Measurements from ENCODE around the gene LCN12.

The LCN12 gene

DNA sequence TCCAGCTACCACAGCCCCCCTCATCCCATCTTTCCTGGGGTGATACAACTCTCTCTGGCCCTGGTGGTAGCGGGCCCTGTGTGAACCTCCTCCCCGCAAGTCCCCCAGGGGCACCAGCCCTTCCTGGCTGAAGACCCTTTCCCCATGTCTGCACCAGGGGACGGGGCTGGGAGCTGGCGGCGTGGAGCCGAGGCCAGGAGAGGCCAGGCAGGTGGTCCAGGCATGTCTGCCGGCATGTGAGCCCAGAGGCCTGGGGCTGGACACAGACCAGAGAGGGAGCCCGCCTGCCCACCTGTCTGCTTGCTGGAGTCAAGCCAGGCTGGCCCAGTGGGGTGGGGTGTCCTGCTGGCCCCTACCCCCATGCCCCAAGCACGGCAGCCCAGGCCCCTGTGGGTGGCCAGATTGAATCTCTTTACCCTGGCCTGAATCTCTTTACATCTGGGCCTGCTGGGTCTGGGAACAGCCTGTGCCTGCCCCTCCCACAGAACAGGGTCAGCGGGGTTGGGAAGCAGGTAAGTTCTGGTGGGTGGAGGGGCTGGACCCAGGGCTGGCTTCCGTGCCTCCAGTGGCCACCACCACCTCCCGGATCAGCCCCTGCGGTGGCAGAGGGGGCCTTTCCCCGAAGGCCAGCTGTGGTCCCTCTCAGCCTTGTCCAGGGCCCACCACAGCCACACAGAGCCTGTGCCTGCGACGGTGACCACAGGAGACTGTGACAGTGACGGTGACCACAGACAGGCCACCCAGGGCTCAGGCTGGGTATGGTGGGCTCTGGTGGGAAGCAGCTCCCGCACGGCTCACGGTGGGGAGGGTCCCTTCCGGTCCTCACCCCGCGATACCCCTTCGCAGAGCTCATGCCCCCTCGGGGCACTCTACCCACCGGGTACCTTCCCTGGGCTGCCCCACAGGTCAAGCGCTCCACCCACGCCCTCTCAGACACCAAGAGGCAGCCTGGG, 7.1 kb downstream of the LCN12 start:
- DNase-seq (ENCODE audit: low spot score): no peak

DNA sequence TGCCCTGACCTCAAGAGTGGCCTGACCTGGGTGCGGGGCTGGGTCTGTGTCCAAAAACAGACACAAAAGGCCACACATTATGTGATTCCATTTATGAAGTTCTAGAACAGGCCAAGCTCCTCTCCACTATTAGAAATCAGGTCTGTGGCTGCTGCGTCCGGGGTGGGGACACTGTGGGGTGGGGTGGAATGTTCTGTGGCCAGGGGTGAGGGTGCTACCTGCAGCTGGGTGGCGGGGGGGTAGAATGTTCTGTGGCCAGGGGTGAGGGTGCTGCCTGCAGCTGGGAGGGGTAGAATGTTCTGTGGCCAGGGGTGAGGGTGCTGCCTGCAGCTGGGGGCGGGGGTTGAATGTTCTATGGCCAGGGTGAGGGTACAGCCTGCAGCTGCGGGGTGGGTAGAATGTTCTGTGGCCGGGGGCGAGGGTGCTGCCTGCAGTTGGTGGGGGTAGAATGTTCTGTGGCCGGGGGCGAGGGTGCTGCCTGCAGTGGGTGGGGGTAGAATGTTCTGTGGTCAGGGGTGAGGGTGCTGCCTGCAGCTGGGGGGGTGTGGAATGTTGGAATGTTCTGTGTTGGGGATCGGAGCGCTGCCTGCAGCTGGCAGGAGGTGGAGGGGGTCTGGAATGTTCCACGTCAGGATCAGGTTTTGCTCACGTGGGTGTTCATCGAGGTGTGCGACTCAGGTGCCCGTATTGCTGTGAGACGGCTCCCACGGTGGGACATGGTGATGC, 8.3 kb downstream of the LCN12 start:
- DNase-seq (ENCODE audit: low spot score): no peak

DNA sequence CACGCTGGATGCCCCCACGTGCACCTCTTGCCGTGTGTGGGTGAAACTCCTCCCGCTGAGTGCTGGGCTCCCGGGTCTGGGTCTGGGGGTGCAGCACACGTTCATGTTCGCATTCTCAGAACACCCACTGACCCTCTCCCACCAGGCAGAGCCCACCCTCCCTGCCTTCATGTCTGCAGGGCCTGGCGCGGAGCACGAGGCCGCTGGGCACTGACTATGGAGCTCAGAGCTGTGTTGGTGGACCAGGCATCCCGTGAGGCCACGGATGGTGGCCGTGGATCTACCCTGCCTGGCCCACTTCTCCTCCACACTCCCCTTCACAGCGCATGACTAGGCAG, 8.8 kb downstream of the LCN12 start:
- no peak for DNase-seq (ENCODE audit: low spot score)

DNA sequence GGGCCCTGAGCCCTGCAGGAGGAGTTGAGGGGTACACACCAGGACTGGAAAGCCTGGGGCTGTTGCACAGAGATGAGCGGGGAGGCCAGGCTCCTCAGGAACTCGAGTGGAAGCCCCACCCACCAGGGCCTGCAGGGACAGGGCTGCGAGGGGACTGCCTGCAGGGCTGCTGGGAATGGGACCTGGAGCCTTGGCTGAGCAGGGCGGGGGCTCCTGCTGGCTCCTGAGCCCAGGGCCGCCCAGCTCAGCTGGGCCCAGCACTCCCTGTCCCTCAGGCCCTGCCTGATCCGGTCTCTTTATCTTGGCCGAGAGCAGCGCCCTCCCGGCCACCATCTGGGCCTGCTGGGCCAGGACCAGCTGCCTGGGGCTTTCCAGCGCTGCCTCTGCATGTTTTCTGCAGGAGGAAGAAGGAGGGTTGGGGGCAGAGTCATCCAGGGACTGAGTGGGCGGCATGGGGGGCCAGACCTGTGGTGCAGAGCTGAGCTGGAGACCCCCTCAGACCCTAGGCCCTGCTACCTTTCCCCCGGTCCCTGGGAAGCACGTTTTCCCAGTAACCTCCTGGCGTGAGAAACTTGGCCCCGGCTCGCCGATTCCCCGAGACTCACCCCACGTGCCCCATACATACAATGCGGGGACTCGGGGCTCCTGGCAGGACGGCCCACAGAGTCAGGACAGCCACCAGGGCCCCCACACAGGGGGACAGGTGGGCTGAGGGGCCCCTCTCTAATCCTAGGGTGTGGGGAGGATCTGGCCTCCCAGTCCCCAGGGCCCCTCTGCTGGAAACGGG, 9.4 kb downstream of the LCN12 start:
- no peak for DNase-seq (ENCODE audit: low spot score)

DNA sequence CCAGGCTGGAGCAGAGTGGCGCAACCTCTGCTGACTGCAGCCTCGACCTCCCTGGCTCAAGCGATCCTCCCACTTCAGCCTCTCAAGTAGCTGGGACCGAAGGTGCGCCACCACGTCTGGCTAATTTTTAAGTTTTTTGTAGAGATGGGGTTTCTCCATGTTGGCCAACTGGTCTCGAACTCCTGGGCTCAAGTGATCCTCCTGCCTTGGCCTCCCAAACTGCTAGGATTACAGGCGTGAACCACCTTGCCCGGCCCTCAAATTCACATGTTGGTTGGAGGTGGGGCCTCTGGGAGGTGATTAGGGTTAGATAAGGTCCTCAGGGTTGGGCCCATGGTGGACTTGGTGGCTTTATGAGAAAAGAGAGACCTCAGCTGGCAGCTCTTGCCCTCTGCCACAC, 10.1 kb downstream of the LCN12 start:
- no peak for DNase-seq (ENCODE audit: low spot score)

DNA sequence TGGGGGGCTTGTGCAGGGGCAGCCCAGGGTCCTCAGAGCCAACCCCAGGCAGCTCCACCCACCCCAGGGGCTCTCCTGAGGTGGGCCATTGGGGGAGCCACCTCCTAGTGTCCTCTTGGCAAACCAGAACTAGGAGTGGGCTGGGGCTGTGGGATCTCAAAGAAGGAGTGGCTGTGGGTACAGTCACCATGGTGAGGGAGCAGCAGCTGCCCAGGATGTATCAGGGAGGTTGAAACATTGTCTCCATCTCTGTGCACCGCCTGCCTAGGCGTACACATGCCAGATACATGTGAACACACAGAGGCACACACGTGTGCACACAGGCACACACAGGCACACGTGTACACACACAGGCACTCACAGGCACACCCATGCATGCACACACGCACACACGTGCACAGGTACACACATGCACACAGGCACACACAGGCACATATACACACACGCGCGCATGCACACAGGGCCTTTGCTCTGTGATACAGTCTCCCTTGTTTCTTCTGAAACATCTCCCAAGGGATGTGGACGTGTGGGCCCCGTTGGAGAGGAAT, 10.7 kb downstream of the LCN12 start:
- DNase-seq (ENCODE audit: low spot score): no peak

DNA sequence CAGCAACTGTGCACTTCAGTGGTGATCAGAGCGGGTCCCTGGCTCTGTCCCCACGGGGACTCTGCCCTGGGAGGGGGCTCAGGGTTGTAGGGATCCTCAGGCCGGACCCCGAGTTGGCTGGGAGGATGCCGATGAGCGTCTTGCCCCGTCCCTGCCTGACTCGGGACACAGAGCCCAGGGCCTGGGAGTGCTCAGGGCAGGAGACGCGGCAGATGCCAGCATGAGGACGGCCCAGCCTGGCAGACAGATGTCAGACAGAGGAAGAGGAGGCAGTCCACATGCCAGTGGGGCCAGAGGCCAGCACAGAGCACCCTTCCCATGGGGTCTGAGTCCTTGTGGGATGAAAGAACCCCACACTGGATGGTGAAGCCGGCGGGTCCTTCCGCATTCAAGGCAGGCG, 11.3 kb downstream of the LCN12 start:
- no peak for DNase-seq (ENCODE audit: low spot score)

DNA sequence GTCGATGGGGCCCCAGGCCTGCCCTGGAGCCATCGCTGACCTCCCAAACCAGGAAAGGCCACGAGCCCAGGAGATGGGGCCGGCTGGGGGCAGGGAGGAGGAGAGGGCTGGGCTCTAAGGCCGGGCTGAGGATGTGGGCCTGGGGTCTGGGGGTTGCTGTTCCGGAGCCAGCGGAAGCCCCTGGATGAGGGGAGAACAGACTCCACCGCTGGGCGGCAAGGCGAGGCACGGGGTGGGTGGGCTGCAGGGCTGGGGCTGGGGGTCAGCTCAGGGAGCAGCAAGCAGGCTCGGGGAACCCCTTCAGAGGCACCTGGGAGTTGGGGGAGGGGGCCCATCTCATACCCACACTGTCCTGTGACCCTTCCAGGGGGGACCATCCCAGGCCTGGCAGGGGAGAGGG, 11.7 kb downstream of the LCN12 start:
- no peak for DNase-seq (ENCODE audit: low spot score)

DNA sequence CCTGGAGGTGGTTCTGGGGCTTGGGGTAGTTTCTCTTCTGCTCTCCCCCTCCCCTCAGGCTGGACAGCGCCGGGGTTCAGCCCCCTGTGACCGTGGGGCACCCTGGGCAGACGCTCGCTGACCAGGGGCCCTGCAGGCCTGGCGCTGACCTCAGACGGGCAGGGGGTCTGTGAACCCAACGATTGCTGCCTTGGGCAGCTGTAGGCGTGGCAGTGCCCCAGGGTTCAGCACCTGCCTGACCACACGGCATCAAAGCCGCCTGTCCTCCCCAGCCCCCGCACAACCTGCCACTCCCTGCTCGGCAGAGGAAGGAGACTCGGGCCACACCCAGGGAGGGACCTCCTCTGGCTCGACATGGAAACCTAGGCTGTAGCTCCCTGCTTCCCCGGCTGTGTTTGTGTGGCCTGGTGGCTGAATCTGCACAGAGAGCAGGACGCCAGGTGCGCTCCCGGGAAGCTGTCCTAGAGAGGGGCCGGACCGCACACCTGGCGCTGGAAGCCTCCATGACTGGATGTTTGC, 12.2 kb downstream of the LCN12 start:
- no peak for DNase-seq (ENCODE audit: low spot score)

DNA sequence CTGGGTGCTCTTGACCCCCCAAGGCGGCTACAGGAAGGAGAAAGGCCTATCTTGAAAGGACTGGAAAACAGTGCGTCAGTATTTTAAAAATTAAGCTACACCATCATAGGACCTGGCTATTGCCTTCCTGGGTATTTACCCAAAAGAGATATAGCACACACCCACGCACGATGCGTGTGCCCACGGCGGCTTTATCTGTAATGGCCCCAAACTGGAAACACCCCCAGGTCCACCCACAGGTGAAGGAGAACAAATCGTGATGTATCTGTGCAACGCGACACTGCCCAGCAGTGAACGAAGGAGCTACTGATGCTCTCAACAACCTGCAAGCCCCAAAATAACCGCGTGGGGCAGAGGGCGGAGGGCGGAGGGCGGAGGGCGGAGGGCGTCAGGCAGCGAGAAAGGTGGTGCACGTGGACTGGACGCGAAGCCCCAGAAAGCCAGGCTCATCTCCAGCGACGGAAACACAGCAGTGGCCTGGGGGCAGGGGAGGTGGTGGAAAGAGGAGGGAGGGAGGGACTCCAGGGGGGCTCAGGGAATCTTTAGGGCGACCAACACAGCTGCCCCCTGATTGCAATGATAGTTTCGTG, 12.9 kb downstream of the LCN12 start:
- DNase-seq (ENCODE audit: low spot score): no peak

DNA sequence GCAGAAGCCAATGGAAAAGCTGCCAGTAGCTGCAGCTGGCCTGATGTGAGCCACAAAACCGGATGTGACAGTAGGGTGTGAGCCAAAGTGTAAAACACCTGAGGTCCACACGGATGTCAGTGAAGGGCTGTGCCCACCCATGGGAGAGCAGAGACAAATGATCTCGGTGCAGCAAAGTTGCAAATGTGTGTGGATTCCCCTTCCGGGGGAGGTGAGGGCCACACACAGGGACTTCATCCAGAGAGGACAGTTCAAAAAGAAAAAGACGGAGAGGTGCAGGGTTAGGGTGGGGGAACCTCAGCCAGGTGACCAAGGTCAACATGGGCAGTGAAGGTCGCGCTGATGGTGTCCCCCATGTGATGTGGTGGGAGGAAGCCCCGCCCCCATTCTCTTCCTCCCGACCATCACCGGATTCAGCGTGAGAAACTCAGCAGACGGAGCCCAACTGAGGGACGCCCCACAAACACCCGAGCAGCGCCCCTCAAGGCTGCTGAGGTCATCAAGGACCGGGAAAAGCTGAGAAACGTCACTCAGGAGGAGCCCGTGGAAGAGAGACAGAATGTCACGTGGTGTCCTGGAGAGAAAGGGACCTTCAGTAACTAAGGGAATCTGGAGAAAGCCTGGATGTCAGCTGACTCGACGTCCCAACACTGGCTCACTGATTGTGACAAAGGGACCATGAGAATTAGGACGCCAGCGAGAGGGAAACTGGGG, 13.9 kb downstream of the LCN12 start:
- DNase-seq (ENCODE audit: low spot score): no peak

DNA sequence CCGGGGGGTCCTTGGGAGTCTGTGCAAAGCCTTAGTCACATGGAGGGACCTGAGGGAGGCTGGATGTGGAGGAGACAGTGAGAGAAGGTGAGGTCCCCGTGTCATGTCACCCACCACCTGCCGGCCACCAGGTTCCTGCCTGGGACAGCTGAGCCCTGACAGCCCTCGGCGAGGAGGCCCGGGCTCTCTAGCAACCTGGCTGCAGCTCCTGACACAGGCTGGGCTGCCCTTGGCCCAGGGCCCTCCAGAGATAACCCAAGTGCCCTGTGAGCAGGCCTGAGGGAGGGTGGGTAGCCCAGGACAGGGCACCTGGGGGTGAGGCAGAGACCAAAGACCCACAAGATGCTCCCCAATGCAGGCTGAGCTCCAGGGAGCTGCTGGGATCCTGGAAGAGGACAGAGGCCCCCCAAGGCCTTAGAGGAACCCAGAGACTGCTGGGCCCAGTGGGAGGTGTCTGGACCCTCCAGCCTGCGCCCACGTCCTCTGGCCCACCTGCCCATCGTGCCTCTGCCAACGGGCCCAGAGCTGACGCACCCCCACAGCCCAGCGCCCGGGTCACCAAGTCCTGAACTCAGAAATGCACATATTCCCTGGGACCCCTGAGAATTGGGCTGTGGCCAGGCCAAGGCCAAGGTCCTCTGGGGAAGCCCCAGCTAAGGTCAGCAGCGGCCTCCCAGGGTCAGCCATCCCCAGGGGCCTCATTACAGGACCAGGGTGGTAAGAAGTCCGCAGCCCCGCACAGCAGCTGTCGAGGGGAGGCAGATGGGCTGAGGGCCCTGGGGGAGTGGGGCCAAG, 16.5 kb downstream of the LCN12 start:
- no peak for DNase-seq (ENCODE audit: low spot score)

DNA sequence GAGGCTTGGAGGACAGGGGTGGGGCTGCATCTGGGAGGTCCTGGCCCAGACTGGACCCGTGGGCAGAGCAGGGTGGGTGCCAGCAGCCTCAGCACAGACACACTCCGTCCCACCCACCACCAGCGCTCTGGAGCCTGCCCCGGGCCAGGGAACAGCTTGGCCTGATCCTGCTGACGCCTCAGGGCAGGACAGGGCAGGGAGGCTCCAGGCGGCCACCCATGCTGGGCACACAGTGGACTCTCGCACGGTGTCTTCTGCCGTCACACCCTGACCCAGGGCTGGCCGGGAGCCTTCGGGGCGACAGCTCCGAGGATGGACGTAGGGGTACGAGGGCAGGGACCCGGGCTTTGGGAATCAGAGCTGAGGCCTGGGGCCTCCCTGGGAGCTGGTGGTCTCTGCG, 17.1 kb downstream of the LCN12 start:
- no peak for DNase-seq (ENCODE audit: low spot score)

DNA sequence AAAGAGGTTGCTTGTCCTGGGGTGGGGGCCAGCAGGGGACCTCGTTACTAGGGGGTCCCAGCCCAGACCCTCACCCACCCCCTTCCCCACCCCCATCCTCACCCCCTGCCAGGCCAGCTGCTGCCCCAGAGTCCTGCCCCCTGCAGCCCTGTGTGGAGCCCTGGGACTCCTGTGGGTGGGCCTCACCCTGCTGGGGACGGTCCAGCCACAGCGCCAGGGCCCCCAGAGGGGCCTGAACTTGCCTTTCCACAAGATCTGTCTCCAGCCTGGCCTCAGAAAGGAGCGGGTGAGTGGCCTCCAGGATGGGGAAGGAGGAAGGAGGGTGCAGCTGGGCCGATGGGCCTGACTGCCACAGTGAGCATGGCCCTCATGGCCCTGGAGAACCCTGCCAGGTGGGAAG, 17.7 kb downstream of the LCN12 start:
- DNase-seq (ENCODE audit: low spot score): no peak

DNA sequence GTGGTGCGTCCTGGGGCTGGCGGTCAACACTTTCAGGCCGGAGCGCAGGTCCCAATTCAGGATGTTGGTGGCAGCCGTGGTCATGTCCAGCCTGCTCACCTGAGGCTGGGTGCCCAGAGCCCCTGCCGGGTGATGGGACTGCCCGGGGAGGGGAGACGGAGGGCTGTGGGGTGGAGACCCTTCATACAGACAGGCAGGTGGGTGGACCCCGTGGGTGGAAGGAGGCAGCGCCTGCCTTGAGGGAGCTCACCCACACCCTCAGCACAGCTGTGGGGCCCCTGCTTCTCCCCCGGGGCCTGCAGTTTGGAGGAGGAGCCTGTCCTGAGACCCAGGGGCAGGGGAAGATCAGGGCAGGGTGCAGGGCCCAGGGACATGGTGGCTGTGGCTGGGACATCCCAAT, 18.3 kb downstream of the LCN12 start:
- no peak for DNase-seq (ENCODE audit: low spot score)

DNA sequence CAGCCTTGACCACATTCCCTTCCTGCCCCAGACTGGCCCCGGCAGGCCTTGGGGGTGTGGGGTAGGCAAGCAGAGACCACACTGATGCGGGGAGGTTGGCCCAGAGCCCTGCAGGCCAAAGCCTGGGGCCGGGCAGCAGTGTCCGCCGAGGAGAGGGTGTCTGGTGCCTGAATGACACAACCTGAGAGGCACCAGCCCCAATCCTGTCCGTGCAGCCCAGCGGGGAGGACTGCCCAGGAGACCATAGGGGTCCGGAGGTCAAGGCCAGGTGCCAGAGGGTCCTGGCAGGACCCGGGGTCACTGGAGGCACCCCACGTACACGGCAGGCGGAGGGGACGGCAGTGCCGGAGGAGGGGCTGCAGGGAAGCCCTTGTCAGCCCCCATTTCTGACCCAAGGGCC, 19.7 kb downstream of the LCN12 start:
- no peak for DNase-seq (ENCODE audit: low spot score)

DNA sequence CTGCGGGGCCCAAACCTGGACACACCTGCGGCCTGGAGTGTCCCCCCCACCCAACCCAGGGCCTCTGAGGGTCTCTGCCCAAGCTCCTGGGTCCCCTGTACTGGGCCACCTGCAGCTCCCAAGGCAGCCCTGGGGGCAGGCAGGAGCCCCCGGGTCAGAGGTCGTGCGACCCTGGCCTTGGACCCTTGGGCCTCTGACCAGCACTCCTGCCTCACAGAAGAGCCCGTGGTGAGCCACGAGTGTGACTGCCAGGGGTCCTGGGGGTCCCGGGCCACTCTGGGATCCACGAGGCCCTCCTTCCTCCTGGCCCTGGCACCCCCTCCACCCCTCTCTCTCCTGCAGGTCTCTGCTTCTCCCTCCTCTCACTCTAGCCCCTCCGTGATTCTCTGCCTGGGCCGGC, 20.3 kb downstream of the LCN12 start:
- DNase-seq (ENCODE audit: low spot score): no peak

DNA sequence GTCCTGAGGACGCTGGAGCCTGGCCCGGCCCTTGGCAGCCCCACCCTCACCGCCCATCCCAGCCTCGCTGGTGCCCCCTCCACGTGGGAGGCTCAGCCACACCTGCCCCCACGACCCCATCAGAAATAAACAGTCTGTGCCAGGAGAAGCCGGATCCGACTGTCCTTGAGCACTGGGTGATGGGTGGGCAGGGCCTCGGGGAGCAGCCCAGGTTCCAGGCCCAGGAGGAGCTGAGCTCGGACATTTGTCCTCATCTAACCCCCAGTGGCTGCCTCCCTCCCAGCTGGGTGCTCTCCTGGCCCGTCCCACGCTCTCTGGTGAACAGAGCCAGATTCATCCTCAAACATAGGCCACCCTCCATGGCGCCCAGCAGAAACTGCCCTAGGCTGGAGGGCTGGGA, 20.7 kb downstream of the LCN12 start:
- no peak for DNase-seq (ENCODE audit: low spot score)

DNA sequence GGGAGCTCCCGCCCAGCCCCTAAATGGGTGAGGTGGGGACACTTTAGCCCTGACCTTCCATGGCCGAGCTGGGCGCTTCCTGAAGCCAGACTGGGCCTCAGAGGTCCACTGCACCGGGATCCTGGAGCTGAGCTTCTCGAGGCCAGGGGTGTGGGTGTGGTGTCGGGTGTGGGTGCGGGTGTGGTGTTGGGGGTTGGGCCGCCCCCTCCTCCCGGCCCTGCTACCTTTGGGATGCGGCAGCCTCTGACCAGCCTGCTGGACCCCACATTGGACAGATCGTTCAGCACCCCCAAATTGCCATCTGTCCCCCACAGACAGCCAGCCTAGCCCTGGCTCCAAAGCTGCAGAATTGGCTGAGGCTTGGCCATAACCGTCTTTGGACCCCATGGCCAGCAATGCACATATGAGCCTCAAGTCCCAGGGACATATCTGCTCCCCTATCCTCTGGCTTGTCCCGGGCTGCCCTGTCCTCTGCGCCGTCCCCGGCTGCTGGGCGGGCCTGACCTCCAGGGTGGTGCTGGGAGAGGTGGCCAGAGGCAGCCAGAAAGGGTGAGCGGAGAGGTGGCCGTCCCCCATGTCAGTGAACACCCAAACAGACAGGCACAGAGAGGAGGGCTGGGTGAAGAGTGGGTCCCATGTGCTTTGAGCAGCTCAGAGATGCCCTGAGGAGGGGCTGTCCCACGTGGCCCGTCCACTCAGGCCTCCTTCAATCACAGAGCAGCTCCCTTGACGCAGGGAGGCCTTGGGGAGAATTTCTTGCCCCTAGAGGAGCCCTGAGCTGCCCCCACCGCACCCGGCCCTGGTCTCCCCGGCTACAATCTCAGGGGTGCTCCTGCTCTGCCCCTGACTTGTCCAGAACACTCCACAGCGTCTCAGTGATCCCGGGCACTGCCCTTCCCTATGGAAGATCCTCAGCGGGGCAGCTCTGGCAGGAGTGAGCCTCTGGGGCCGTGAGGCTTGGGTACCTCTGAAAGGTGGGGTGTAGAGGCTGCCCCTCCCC, 21.8 kb downstream of the LCN12 start:
- DNase-seq (ENCODE audit: low spot score): no peak

Measured in kidney tubule cell (primary cell).